ENCODE data around the gene OXER1. TPM values are rescaled to one million over a fixed set of nuclear protein-coding genes. Genes with fewer than 3 reads are reported as not detected.

OXER1 gene
- total and polyA plus RNA-seq, 9 of the 15 experiments (the other 6 are each of a cell fraction or from before 2014, with no cell fraction given): not detected

- TF ChIP-seq RERE (CRISPR knock-in tag; IDR thresholded peaks at IDR 0.05; ENCODE audit: borderline replicate concordance) (0 out of 2 replicates have a peak, but pooled peaks have one; percentile 68), ESRRB (CRISPR knock-in tag; IDR thresholded peaks at IDR 0.05; ENCODE audit: borderline replicate concordance) (no peak), ZKSCAN3 (CRISPR knock-in tag; IDR thresholded peaks at IDR 0.05) (no peak), TAF1 (IDR thresholded peaks at IDR 0.05; ENCODE audit: control insufficient read depth, extremely low read depth, insufficient read depth, low read length, severe bottlenecking) (no peak), FIP1L1 (IDR thresholded peaks at IDR 0.05; ENCODE audit: low read depth, low read length, poor library complexity, severe bottlenecking) (peak; percentile 72), ZKSCAN8 (CRISPR knock-in tag; IDR thresholded peaks at IDR 0.05) (no peak), ZNF407 (IDR thresholded peaks at IDR 0.05; ENCODE audit: low read depth) (peak; percentile 82), NBN (IDR thresholded peaks at IDR 0.05; ENCODE audit: low read depth) (peak; percentile 95), U2AF2 (optimal IDR thresholded peaks at IDR 0.05; ENCODE audit: low read depth, low read length) (no peak), BCOR (IDR thresholded peaks at IDR 0.05) (peak; percentile 78; the same call in 1 of the 2 replicates), CBX1 (IDR thresholded peaks at IDR 0.05; ENCODE audit: low read depth) (peak; percentile 42), NEUROD1 (IDR thresholded peaks at IDR 0.05; ENCODE audit: borderline replicate concordance, low read depth, low read length, partially characterized antibody) (peak; percentile 14), FOS (IDR thresholded peaks at IDR 0.05; ENCODE audit: extremely low read depth, insufficient read length) (peak; percentile 38), NFIC (IDR thresholded peaks at IDR 0.05) (peak; percentile 83)
Observed at GRCh38 chr2:42810121-42810970, 46.4 kb upstream of the OXER1 start (continued).
